B cell (primary cell): ENCODE measurements around the gene KPNA1. TPM values are rescaled to one million over a fixed set of nuclear protein-coding genes. Genes with fewer than 3 reads are reported as not detected.

Source experiments
- ATAC-seq: fragments of 200-7000 bp; cut with Tn5 transposase; one replicate; pipeline ENCODE4 v1.10.0; 2021; ENCODE audit warnings: low read depth, mild to moderate bottlenecking, moderate number of reproducible peaks, moderate library complexity
- CTCF ChIA-PET: fragments of 350-600 bp; sonication (Branson Sonifier 250); formaldehyde crosslinking; loops from one replicate; lab custom pipeline; 2021; ENCODE audit warnings: antibody characterized with exemption, inconsistent platforms; lab: Charles Lee
- POLR2A ChIA-PET: fragments of 350-600 bp; sonication (Branson Sonifier 250); formaldehyde crosslinking; loops from one replicate; lab custom pipeline; 2021; ENCODE audit warnings: antibody characterized with exemption; lab: Charles Lee
- DNase-seq: peaks from one replicate; pipeline ENCODE4 v3.0.0; 2013
- H2AFZ ChIP-seq: 2 replicates; pipeline ENCODE4 v1.6.1; 2012; ENCODE audit warnings: mild to moderate bottlenecking, low read depth, low read length; ENCODE audit not compliant: insufficient read depth, poor library complexity, severe bottlenecking
- H3K27ac ChIP-seq, 2 donors: 1 replicate in 1 of 2; 2 replicates in 1 of 2; pipeline ENCODE4 v1.5.1; 2012 to 2013; ENCODE audit warnings: low read length in 2 of 2, mild to moderate bottlenecking in 2 of 2, moderate library complexity in 1 of 2
- H3K27me3 ChIP-seq, 4 experiments: fragments of 200-600 bp in 1 of 4; sonication (generic) in 1 of 4; replicated peaks in 1 of 4; 1 replicate in 2 of 4; 2 replicates in 2 of 4; pipeline versions ENCODE4 v1.6.1 to v1.7.0; 2013 to 2016; ENCODE audit warnings: low read length in 3 of 4, mild to moderate bottlenecking in 2 of 4, mixed read lengths in 1 of 4, moderate library complexity in 1 of 4; ENCODE audit not compliant: insufficient read depth in 4 of 4, control insufficient read depth in 3 of 4; ENCODE audit errors: control extremely low read depth in 1 of 4
- H3K36me3 ChIP-seq, 2 experiments: replicated peaks in 1 of 2; 1 replicate in 1 of 2; 2 replicates in 1 of 2; pipeline versions ENCODE4 v1.6.1 to v1.7.1; 2013; ENCODE audit warnings: low read length in 1 of 2; ENCODE audit not compliant: insufficient read depth in 2 of 2, control insufficient read depth in 1 of 2; ENCODE audit errors: control extremely low read depth in 1 of 2, extremely low read depth in 1 of 2
- H3K4me1 ChIP-seq, 2 donors: fragments of 200-600 bp in 1 of 2; sonication (generic) in 1 of 2; 1 replicate in 1 of 2; 2 replicates in 1 of 2; pipeline versions ENCODE4 v1.5.1 to v1.6.1; 2013 to 2017; ENCODE audit warnings: low read length in 2 of 2; ENCODE audit not compliant: control insufficient read depth in 2 of 2, insufficient read depth in 2 of 2
- H3K4me2 ChIP-seq: replicated peaks from 2 replicates; pipeline ENCODE3; 2012; ENCODE audit warnings: mild to moderate bottlenecking, low read depth, low read length; ENCODE audit not compliant: poor library complexity, severe bottlenecking
- H3K4me3 ChIP-seq, 5 experiments: fragments of 200-600 bp in 1 of 5; sonication (generic) in 1 of 5; 1 replicate in 3 of 5; 2 replicates in 2 of 5; pipeline versions ENCODE4 v1.5.1 to v1.7.0; 2011 to 2016; ENCODE audit warnings: low read length in 4 of 5, mild to moderate bottlenecking in 4 of 5, low read depth in 2 of 5, control low read depth in 1 of 5, moderate library complexity in 1 of 5; ENCODE audit not compliant: insufficient read depth in 1 of 5; ENCODE audit errors: control extremely low read depth in 1 of 5, extremely low read depth in 1 of 5
- H3K79me2 ChIP-seq: fragments of 200-600 bp; sonication (generic); one replicate; pipeline ENCODE4 v1.6.0; 2016; ENCODE audit warnings: low read length; ENCODE audit not compliant: control insufficient read depth, insufficient read depth
- H3K9ac ChIP-seq: fragments of 200-600 bp; sonication (generic); 2 replicates; pipeline ENCODE4 v1.6.1; 2017; ENCODE audit warnings: mild to moderate bottlenecking, low read length, moderate library complexity
- H3K9me3 ChIP-seq, 3 donors: one replicate each; pipeline versions ENCODE4 v1.6.1 to v1.7.1; 2013; ENCODE audit warnings: low read length in 2 of 3; ENCODE audit not compliant: control insufficient read depth in 2 of 3, insufficient read depth in 1 of 3; ENCODE audit errors: control extremely low read depth in 1 of 3
- H4K20me1 ChIP-seq: 2 replicates; pipeline ENCODE4 v1.6.0; 2012; ENCODE audit warnings: mild to moderate bottlenecking, low read length; ENCODE audit not compliant: insufficient read depth, control insufficient read depth, poor library complexity, severe bottlenecking
- H3K27ac Mint-ChIP-seq: one replicate; pipeline ENCODE4 v1.8.0; 2021; ENCODE audit warnings: mixed read lengths
- H3K27me3 Mint-ChIP-seq: one replicate; pipeline ENCODE4 v1.8.0; 2021; ENCODE audit warnings: mixed read lengths
- H3K4me1 Mint-ChIP-seq: one replicate; pipeline ENCODE4 v1.8.0; 2021; ENCODE audit warnings: mixed read lengths
- H3K4me3 Mint-ChIP-seq: one replicate; pipeline ENCODE4 v1.8.0; 2021; ENCODE audit warnings: mixed read lengths
- H3K9me3 Mint-ChIP-seq: one replicate; pipeline ENCODE4 v1.8.0; 2022; ENCODE audit warnings: mixed read lengths; ENCODE audit not compliant: insufficient read depth
- CTCF ChIP-seq: fragments of 200-600 bp; IDR thresholded peaks from one replicate; pipeline ENCODE4 v1.8.0; 2022; ENCODE audit warnings: antibody characterized with exemption, mild to moderate bottlenecking
- EZH2 ChIP-seq: IDR thresholded peaks from 2 replicates; pipeline ENCODE4 v1.6.1; 2012; ENCODE audit warnings: borderline replicate concordance, low read depth, mild to moderate bottlenecking, moderate library complexity, low read length; ENCODE audit not compliant: insufficient read depth, poor library complexity, severe bottlenecking
- WGBS: methylation state at CpG from one replicate; pipeline ENCODE4 v1.1.5; 2013; ENCODE audit warnings: missing lambda C conversion rate; ENCODE audit not compliant: insufficient coverage; 5-methylcytosine and 5-hydroxymethylcytosine counted together
- intact Hi-C: fragments of 100-400 bp; cut with micrococcal nuclease; formaldehyde crosslinking; loops from one replicate; pipeline ENCODE4 v1.10.0; 2022
- polyA plus RNA-seq: library from polyadenylated mRNA; depleted of rRNA; stranded (reverse); fragments of >200 nt; gene quantifications from 2 replicates; pipeline ENCODE4 v1.2.3, GENCODE V29; 2012
- total RNA-seq, 2 donors: library from RNA; stranded (reverse); fragments of 120-200 nt in 1 of 2; gene quantifications; 1 replicate in 1 of 2; 2 replicates in 1 of 2; pipeline versions ENCODE4 v1.2.3 to v1.2.4, GENCODE V29; 2013 to 2022

Gene KPNA1
- total and polyA plus RNA-seq, 2 donors (not counting 1 experiment from before 2014, with no cell fraction given), result 14.9 to 79.4 TPM

GRCh38 chr3:122564155-122564912 is 49.6 kb upstream of the KPNA1 start, which contains the start of the genes DTX3L and PARP9:
Gene DTX3L (plus strand): TSS chr3:122564338. CDS start chr3:122564427, 89 bp downstream.
Gene PARP9 (minus strand): TSS chr3:122564300. CDS start chr3:122559620, 4,680 bp downstream.
- Histone ChIP-seq H3K36me3 (peaks cover 1 to 32% of the 10 kb centered on the region in 2 experiments), H3K4me3 (peak within 1 kb of the TSS; percentile 63 to 95 (median 89)), H3K9ac (peak within 1 kb of the TSS; percentile 96), H3K4me1 (peaks cover 59 to 69% of the 10 kb centered on the region in 2 donors), H3K27me3 (no peaks in the 10 kb centered on the region), H2AFZ (peak within 1 kb of the TSS; percentile 97), H3K4me2 (peak within 1 kb of the TSS; percentile 86), H4K20me1 (no peaks in the 10 kb centered on the region), H3K9me3 (no peaks in the 10 kb centered on the region), H3K79me2 (peaks cover 78% of the 10 kb centered on the region), H3K27ac (peak within 1 kb of the TSS; percentile 91 to 92)
- ATAC-seq (peak; percentile 84), DNase-seq (peak; percentile 84)
- H3K9me3 Mint-ChIP-seq, result no peaks in the 10 kb centered on the region
- TF ChIP-seq CTCF, result no peak
- TF ChIP-seq EZH2, result no peak
- peak within 1 kb of the TSS; percentile 95 for H3K27ac Mint-ChIP-seq
- no peaks in the 10 kb centered on the region for H3K27me3 Mint-ChIP-seq
- peak within 1 kb of the TSS; percentile 92 for H3K4me3 Mint-ChIP-seq
- peaks cover 77% of the 10 kb centered on the region for H3K4me1 Mint-ChIP-seq
- intact Hi-C loops, result loop anchor here (1.0 to 5.0 kb wide), 4 partner anchors 12 to 1017 kb away; partner anchors contain the start of genes PARP14 and POLQ
- POLR2A ChIA-PET, result interaction anchor here (0.8 to 3.7 kb wide), 8 partner anchors 10 to 230 kb away, joined by 3 to 27 read pairs (median 4); partner anchors contain the start of genes HSPBAP1, PARP14 and PARP15
- under 1% methylated on average over 52 of the region's 56 CpGs for WGBS
- CTCF ChIA-PET, result interaction anchor here (0.7 to 15.3 kb wide), 8 partner anchors 11 to 133 kb away, joined by 3 to 293 read pairs (median 4); partner anchors contain the start of genes PARP14 and PARP15
